GM12891 (cell line): ENCODE measurements around the gene CYREN.

Source experiments
- DNase-seq: peaks from one replicate; pipeline ENCODE4 v3.0.0; 2011; ENCODE audit warnings: low spot score; ENCODE audit not compliant: insufficient read length
- FAIRE-seq: peaks from 2 replicates; lab custom pipeline; 2011; peaks lifted over from hg19 to GRCh38; lab: Jason Lieb, UNC
- PAX5 ChIP-seq: IDR thresholded peaks from 2 replicates; pipeline ENCODE4 v1.6.1; 2011; ENCODE audit warnings: low read length, moderate library complexity, mild to moderate bottlenecking; ENCODE audit not compliant: insufficient read depth, severe bottlenecking
- POLR2A ChIP-seq: IDR thresholded peaks from 2 replicates; pipeline ENCODE4 v1.6.1; 2011; ENCODE audit warnings: low read depth, low read length, control low read depth
- POLR2AphosphoS5 ChIP-seq: IDR thresholded peaks from 2 replicates; pipeline ENCODE4 v1.6.1; 2011; ENCODE audit warnings: low read depth, low read length, control low read depth
- POU2F2 ChIP-seq: IDR thresholded peaks from 2 replicates; pipeline ENCODE4 v1.6.1; 2011; ENCODE audit warnings: low read depth, mild to moderate bottlenecking, control low read depth, low read length, moderate library complexity
- SPI1 ChIP-seq: IDR thresholded peaks from 2 replicates; pipeline ENCODE4 v1.6.1; 2011; ENCODE audit warnings: low read depth, low read length, control low read depth
- TAF1 ChIP-seq: IDR thresholded peaks from 2 replicates; pipeline ENCODE4 v1.6.1; 2011; ENCODE audit warnings: low read depth, low read length, control low read depth

The CYREN gene

DNA sequence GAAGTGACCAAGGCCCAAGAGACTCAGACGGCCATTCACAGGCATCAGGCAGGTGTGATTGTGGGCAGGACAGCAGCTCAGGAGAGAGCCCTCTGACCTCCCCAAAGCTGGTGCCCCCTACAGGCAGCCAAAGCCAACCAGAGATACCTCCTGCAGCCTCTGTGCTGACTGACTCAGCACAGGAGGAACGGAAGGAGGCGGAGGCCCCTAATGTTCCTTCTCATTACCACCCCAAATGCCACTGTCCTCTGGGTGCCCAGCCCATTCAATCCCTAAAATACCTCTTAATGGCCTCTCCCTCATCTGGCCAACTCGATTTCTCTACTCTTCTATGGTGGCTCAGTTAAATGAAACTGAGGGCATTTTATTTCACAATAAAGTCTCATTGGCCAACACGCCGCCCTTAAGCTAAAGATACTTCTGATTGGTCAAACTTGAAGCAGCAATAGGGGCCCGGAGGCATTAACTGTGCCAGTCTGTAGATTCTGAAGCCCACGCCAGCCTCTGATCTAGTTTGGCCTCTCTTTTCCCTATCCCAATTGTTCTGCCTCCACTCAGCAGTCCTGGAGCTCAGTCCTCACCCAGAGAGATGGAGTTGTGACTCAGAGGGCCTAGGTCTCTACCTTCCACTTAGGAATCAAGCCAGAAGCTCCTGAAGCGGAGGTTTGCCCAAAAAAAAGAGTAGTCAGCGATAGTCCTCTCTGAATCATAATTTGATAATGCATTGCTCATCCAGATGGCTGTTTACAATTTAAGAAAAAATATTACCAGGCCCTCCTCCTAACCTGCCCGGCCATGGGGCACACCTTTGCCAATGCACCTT lies 1.2 kb downstream of the CYREN start:
- DNase-seq (peak; percentile 69), FAIRE-seq (peak; percentile 82)
- no peak for TF ChIP-seq SPI1
- TF ChIP-seq PAX5: no peak
- TF ChIP-seq POLR2AphosphoS5: peak; percentile 71
- TF ChIP-seq POU2F2: no peak
- 0 out of 2 replicates have a peak, but pooled peaks have one; percentile 50 for TF ChIP-seq TAF1
- peak; percentile 83; the same call in 1 of the 2 replicates for TF ChIP-seq POLR2A

- DNase-seq (no peak), FAIRE-seq (no peak)
Measured at GRCh38 chr7:135168489-135169140, 1.9 kb downstream of the CYREN start.

GRCh38 chr7:135168001-135168400 lies 2.5 kb downstream of the CYREN start:
- FAIRE-seq (no peak), DNase-seq (no peak)

More at GRCh38 chr7:135168489-135169140, 1.9 kb downstream of the CYREN start:
- TF ChIP-seq POU2F2 (0 out of 2 replicates have a peak, but pooled peaks have one; percentile 30), POLR2AphosphoS5 (peak; percentile 42; the same call in 1 of the 2 replicates), PAX5 (no peak), SPI1 (no peak), TAF1 (no peak)

GRCh38 chr7:135167365-135167917 lies 3.1 kb downstream of the CYREN start:
- no peak for DNase-seq
- TF ChIP-seq POLR2AphosphoS5 (no peak), POLR2A (no peak), PAX5 (no peak), POU2F2 (no peak), TAF1 (no peak), SPI1 (no peak)
- FAIRE-seq: no peak

More at GRCh38 chr7:135168001-135168400, 2.5 kb downstream of the CYREN start:
- TF ChIP-seq POLR2AphosphoS5: 0 out of 2 replicates have a peak, but pooled peaks have one; percentile 13
- no peak for TF ChIP-seq SPI1

- TF ChIP-seq SPI1 (no peak), PAX5 (no peak), TAF1 (no peak), POU2F2 (no peak), POLR2A (no peak; the same call in 1 of the 2 replicates), POLR2AphosphoS5 (no peak)
- no peak for FAIRE-seq
Measured at GRCh38 chr7:135166338-135166990, 4.0 kb downstream of the CYREN start.

DNA sequence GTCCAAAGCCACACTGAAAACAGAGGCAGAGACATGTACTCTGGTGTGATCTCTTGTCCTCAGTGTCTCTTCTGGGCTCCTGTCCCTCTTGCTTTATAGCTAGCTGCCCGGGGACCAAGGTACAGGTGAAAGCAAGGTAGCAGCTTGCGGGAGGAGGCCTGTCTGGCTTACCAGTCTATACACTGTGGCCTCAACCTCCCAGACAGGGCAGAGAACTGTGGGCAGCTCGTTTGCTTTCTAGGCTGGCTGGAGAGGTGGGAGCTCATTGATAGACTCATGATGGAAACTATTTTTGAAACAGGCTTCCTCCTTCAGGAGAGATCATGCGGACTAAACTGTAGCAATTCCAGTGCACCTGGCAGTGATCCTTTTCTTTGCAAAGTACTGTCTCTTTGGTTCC lies 4.6 kb downstream of the CYREN start:
- FAIRE-seq: no peak
- TF ChIP-seq POLR2AphosphoS5: no peak
- no peak for TF ChIP-seq POLR2A
- TF ChIP-seq POU2F2: no peak
- no peak for TF ChIP-seq PAX5
- no peak for TF ChIP-seq SPI1
- no peak for TF ChIP-seq TAF1
- no peak for DNase-seq

More at GRCh38 chr7:135166338-135166990, 4.0 kb downstream of the CYREN start:
- no peak for DNase-seq

GRCh38 chr7:135164357-135165061 lies 6.0 kb downstream of the CYREN start:
- TF ChIP-seq POU2F2 (no peak), POLR2A (peak; percentile 50)
- FAIRE-seq: no peak
- no peak for DNase-seq

GRCh38 chr7:135162382-135163001 lies 8.0 kb downstream of the CYREN start:
- TF ChIP-seq TAF1: no peak
- no peak for TF ChIP-seq SPI1
- no peak for TF ChIP-seq POLR2AphosphoS5
- TF ChIP-seq POLR2A: no peak
- TF ChIP-seq POU2F2: no peak
- TF ChIP-seq PAX5: no peak
- FAIRE-seq: no peak

More at GRCh38 chr7:135162382-135163001, 8.0 kb downstream of the CYREN start:
- no peak for DNase-seq
